Heart right ventricle (tissue), 16 donors: Measurements from ENCODE around the gene SF3B2. TPM values are rescaled to one million over a fixed set of nuclear protein-coding genes. Genes with fewer than 3 reads are reported as not detected.

Experiments used
- ATAC-seq, 8 donors: fragments of 200-7000 bp; cut with Tn5 transposase; one replicate each; pipeline ENCODE4 v1.9.1; 2020; ENCODE audit warnings: mild to moderate bottlenecking in 8 of 8, moderate library complexity in 8 of 8, moderate number of reproducible peaks in 1 of 8
- DNase-seq, 2 donors: peaks; one replicate each; pipeline ENCODE4 v3.0.0-alpha.2; 2020
- H3K27ac ChIP-seq, 10 donors: fragments of 200-600 bp; sonication (generic) in 2 of 10; one replicate each; pipeline versions ENCODE4 v1.5.0 to v1.8.0; 2020 to 2022; ENCODE audit warnings: mild to moderate bottlenecking in 3 of 10
- H3K27me3 ChIP-seq, 7 donors: fragments of 200-600 bp; one replicate each; pipeline ENCODE4 v1.8.0; 2021 to 2022; ENCODE audit warnings: mild to moderate bottlenecking in 2 of 7
- H3K36me3 ChIP-seq, 9 donors: fragments of 200-600 bp; sonication (generic) in 1 of 9; one replicate each; pipeline versions ENCODE4 v1.5.0 to v1.8.0; 2020 to 2022; ENCODE audit warnings: mild to moderate bottlenecking in 2 of 9
- H3K4me1 ChIP-seq, 9 donors: fragments of 200-600 bp; sonication (generic) in 1 of 9; one replicate each; pipeline versions ENCODE4 v1.5.0 to v1.8.0; 2020 to 2022; ENCODE audit warnings: mild to moderate bottlenecking in 4 of 9
- H3K4me3 ChIP-seq, 10 donors: fragments of 200-600 bp; sonication (generic) in 2 of 10; one replicate each; pipeline versions ENCODE4 v1.5.0 to v1.8.0; 2020 to 2022; ENCODE audit warnings: mild to moderate bottlenecking in 7 of 10, moderate library complexity in 2 of 10
- H3K9me3 ChIP-seq, 11 donors: fragments of 200-600 bp in 10 of 11; sonication (generic) in 2 of 11; one replicate each; pipeline versions ENCODE4 v1.5.0 to v1.8.0; 2013 to 2022; ENCODE audit warnings: mild to moderate bottlenecking in 2 of 11, control low read depth in 1 of 11, moderate library complexity in 1 of 11
- CTCF ChIP-seq, 9 donors: fragments of 200-600 bp; sonication (generic) in 2 of 9; IDR thresholded peaks; one replicate each; pipeline versions ENCODE4 v1.5.0 to v1.8.0; 2021 to 2022; ENCODE audit warnings: antibody characterized with exemption in 9 of 9, mild to moderate bottlenecking in 5 of 9, moderate library complexity in 1 of 9
- WGBS, 2 donors: extraction: QIAGEN DNeasy Blood & Tissue Kit; methylation state at CpG; one replicate each; pipeline ENCODE4 v1.1.7; 2013; ENCODE audit warnings: inconsistent platforms in 1 of 2; 5-methylcytosine and 5-hydroxymethylcytosine counted together
- intact Hi-C, 10 donors: fragments of 100-400 bp; cut with DNase I; formaldehyde crosslinking; loops; one replicate each; pipeline versions ENCODE4 v1.11.1 to v1.14.2; 2022
- polyA plus RNA-seq, 2 donors: library from polyadenylated mRNA; stranded (reverse); fragments of 200-250 nt; gene quantifications; one replicate each; pipeline ENCODE4 v1.2.3, GENCODE V29; 2013
- total RNA-seq, 10 donors: library from RNA; stranded (reverse); fragmentation: NEBNext Ultra II Directional in 3 of 10; extraction: Animal tissue kit (Norgen Biotek cat#: 25700) in 3 of 10; gene quantifications; one replicate each; pipeline versions ENCODE4 v1.2.1 to v1.2.4, GENCODE V29; 2021 to 2023
- donor health status: Arrhythmogenic right ventricular cardiomyopathy.
- donor health status: ischemic (EF 13 %, LVEDD 7.1; RV severe dilation, severe dysfunction).
- donor health status: healthy with polysubstance abuse.
- donor health status: DM: no; HTN: yes; CAD: no.
- donor health status: DM: no; HTN: no; CAD: no.
- donor health status: ischemic (EF 25% LVEDD 6.9; RV normal size, moderate dysfunction).
- donor health status: ischemic (EF 25% LVEDD 5.7; RV mildly dilated, moderate dysfunction).
- donor health status: healthy.
- donor health status: DM: yes; HTN: yes; CAD: no.
- donor health status: Ischemic cardiomyopathy.
- donor health status: ischemic (EF 35%, LVEDD 5.7; RV mildly dilated, moderate dysfunction).
- donor health status: nonischemic (EF 11% LVEDD 7.7; RV severe dilation, severe dysfunction).
- donor health status: DM: yes; HTN: yes; CAD: no.
- donor health status: PGD.
- donor health status: ischemic (EF 29% LVEDD 5.4; RV normal size, mild dysfunction).
- donor health status: nonischemic (EF 23%, LVEDD 6.1; RV moderate dilation, normal function).

The SF3B2 gene
- total and polyA plus RNA-seq, 12 donors, result 46.5 to 94.9 (median 72.7) TPM

- intact Hi-C loops, result loop anchor here in 1 of 10 donors (5.0 kb wide), 1 partner anchor 47 kb away; the partner anchor contains the start of gene PACS1
- Histone ChIP-seq H3K4me3 (no peak overlapping the region), H3K27ac (peak overlapping the region in 9 of 10 donors; percentile 58 to 84 (median 76)), H3K9me3 (peaks cover 0 to 10% (median 0%) of the 10 kb centered on the region in 11 donors), H3K27me3 (no peaks in the 10 kb centered on the region), H3K36me3 (no peaks in the 10 kb centered on the region), H3K4me1 (peaks cover 0 to 71% (median 44%) of the 10 kb centered on the region in 9 donors)
- 37 to 53% methylated on average over 3 of the region's 3 CpGs for WGBS, 2 donors
- ATAC-seq, result peak in 4 of 8 donors; percentile 47 to 58 (median 50)
- no peak for DNase-seq
- no peak for TF ChIP-seq CTCF (IDR thresholded peaks at IDR 0.05)
Measured at GRCh38 chr11:66118847-66119246, 66.7 kb downstream of the SF3B2 start.

Other genes with a start within 250 kb of the SF3B2 start
- gene SNX32, start 218.4 kb upstream of the SF3B2 start, total RNA-seq, result under 1 TPM in 5 of 10 donors, not detected in 5; 0.13 to 0.32 (median 0.21) TPM
- gene SNX32, start 218.4 kb upstream of the SF3B2 start, polyA plus RNA-seq, result under 1 TPM; 0.51 to 0.58 TPM
- gene CFL1, start 194.2 kb upstream of the SF3B2 start, total RNA-seq, result 100 to 1,000 TPM; 281 to 672 (median 320) TPM
- 100 to 1,000 TPM; 159 to 962 TPM for gene CFL1, start 194.2 kb upstream of the SF3B2 start, polyA plus RNA-seq
- gene MUS81, start 191.9 kb upstream of the SF3B2 start, total RNA-seq, result 10 to 100 TPM; 20.3 to 38.8 (median 27.0) TPM
- gene MUS81, start 191.9 kb upstream of the SF3B2 start, polyA plus RNA-seq, result 100 to 1,000 TPM in 1 of 2 donors, 10 to 100 TPM in 1; 54.4 to 111 TPM
- gene EFEMP2, start 179.6 kb upstream of the SF3B2 start, total RNA-seq, result 100 to 1,000 TPM in 3 of 10 donors, 10 to 100 TPM in 7; 79.4 to 112 (median 89.6) TPM
- gene EFEMP2, start 179.6 kb upstream of the SF3B2 start, polyA plus RNA-seq, result 100 to 1,000 TPM in 1 of 2 donors, 10 to 100 TPM in 1; 54.8 to 133 TPM
- gene CTSW, start 172.5 kb upstream of the SF3B2 start, total RNA-seq, result 1 to 10 TPM in 2 of 10 donors, under 1 TPM in 7, not detected in 1; 0.20 to 7.9 (median 0.55) TPM
- under 1 TPM; 0.17 to 0.88 TPM for gene CTSW, start 172.5 kb upstream of the SF3B2 start, polyA plus RNA-seq
- 10 to 100 TPM; 46.3 to 63.2 (median 49.9) TPM for gene FIBP, start 163.9 kb upstream of the SF3B2 start, total RNA-seq
- 10 to 100 TPM; 44.0 to 88.4 TPM for gene FIBP, start 163.9 kb upstream of the SF3B2 start, polyA plus RNA-seq
- gene CCDC85B, start 161.7 kb upstream of the SF3B2 start, total RNA-seq, result 10 to 100 TPM; 22.1 to 48.9 (median 34.4) TPM
- gene CCDC85B, start 161.7 kb upstream of the SF3B2 start, polyA plus RNA-seq, result 10 to 100 TPM; 66.3 to 69.4 TPM
- 1 to 10 TPM in 6 of 10 donors, under 1 TPM in 2, not detected in 2; 0.31 to 8.1 (median 2.6) TPM for gene FOSL1, start 152.0 kb upstream of the SF3B2 start, total RNA-seq
- gene FOSL1, start 152.0 kb upstream of the SF3B2 start, polyA plus RNA-seq, result 10 to 100 TPM in 1 of 2 donors, 1 to 10 TPM in 1; 2.0 to 32.8 TPM
- 10 to 100 TPM; 35.7 to 49.2 (median 40.9) TPM for gene C11orf68, start 133.3 kb upstream of the SF3B2 start, total RNA-seq
- 10 to 100 TPM; 38.2 to 44.7 TPM for gene C11orf68, start 133.3 kb upstream of the SF3B2 start, polyA plus RNA-seq
- 100 to 1,000 TPM in 3 of 10 donors, 10 to 100 TPM in 7; 69.4 to 115 (median 93.8) TPM for gene DRAP1, start 132.9 kb upstream of the SF3B2 start, total RNA-seq
- 100 to 1,000 TPM; 177 to 210 TPM for gene DRAP1, start 132.9 kb upstream of the SF3B2 start, polyA plus RNA-seq
- gene TSGA10IP, start 106.9 kb upstream of the SF3B2 start, total RNA-seq, result not detected
- gene TSGA10IP, start 106.9 kb upstream of the SF3B2 start, polyA plus RNA-seq, result under 1 TPM in 1 of 2 donors, not detected in 1; 0.01 TPM
- 10 to 100 TPM; 26.2 to 40.1 (median 32.5) TPM for gene SART1, start 90.6 kb upstream of the SF3B2 start, total RNA-seq
- 100 to 1,000 TPM in 1 of 2 donors, 10 to 100 TPM in 1; 52.0 to 160 TPM for gene SART1, start 90.6 kb upstream of the SF3B2 start, polyA plus RNA-seq
- gene EIF1AD, start 50.2 kb upstream of the SF3B2 start, total RNA-seq, result 10 to 100 TPM; 15.1 to 25.3 (median 19.7) TPM
- gene EIF1AD, start 50.2 kb upstream of the SF3B2 start, polyA plus RNA-seq, result 10 to 100 TPM; 18.3 to 30.0 TPM
- gene BANF1, start 49.9 kb upstream of the SF3B2 start, total RNA-seq, result 100 to 1,000 TPM; 196 to 224 (median 212) TPM
- 100 to 1,000 TPM; 234 to 381 TPM for gene BANF1, start 49.9 kb upstream of the SF3B2 start, polyA plus RNA-seq
- gene CST6, start 40.4 kb upstream of the SF3B2 start, total RNA-seq, result under 1 TPM in 3 of 10 donors, not detected in 7; 0.35 to 0.69 (median 0.43) TPM
- gene CST6, start 40.4 kb upstream of the SF3B2 start, polyA plus RNA-seq, result 1 to 10 TPM in 1 of 2 donors, under 1 TPM in 1; 0.44 to 2.6 TPM
- 1 to 10 TPM in 1 of 10 donors, not detected in 9; 1.1 TPM for gene CATSPER1, start 25.9 kb upstream of the SF3B2 start, total RNA-seq
- gene CATSPER1, start 25.9 kb upstream of the SF3B2 start, polyA plus RNA-seq, result under 1 TPM in 1 of 2 donors, not detected in 1; 0.17 TPM
- 1 to 10 TPM; 1.9 to 4.6 (median 2.5) TPM for gene GAL3ST3, start 3.2 kb upstream of the SF3B2 start, total RNA-seq
- 1 to 10 TPM in 1 of 2 donors, under 1 TPM in 1; 0.07 to 1.0 TPM for gene GAL3ST3, start 3.2 kb upstream of the SF3B2 start, polyA plus RNA-seq
- 100 to 1,000 TPM in 4 of 10 donors, 10 to 100 TPM in 6; 50.0 to 121 (median 81.9) TPM for gene PACS1, start 17.9 kb downstream of the SF3B2 start, total RNA-seq
- 10 to 100 TPM; 24.1 to 28.2 TPM for gene PACS1, start 17.9 kb downstream of the SF3B2 start, polyA plus RNA-seq
- gene KLC2, start 205.3 kb downstream of the SF3B2 start, total RNA-seq, result 10 to 100 TPM; 24.4 to 46.8 (median 33.4) TPM
- gene KLC2, start 205.3 kb downstream of the SF3B2 start, polyA plus RNA-seq, result 10 to 100 TPM; 36.1 to 36.3 TPM
- 100 to 1,000 TPM; 117 to 153 (median 132) TPM for gene RAB1B, start 216.3 kb downstream of the SF3B2 start, total RNA-seq
- gene RAB1B, start 216.3 kb downstream of the SF3B2 start, polyA plus RNA-seq, result 100 to 1,000 TPM; 129 to 132 TPM
- gene CNIH2, start 225.8 kb downstream of the SF3B2 start, total RNA-seq, result under 1 TPM in 3 of 10 donors, not detected in 7; 0.45 to 0.57 (median 0.49) TPM
- gene CNIH2, start 225.8 kb downstream of the SF3B2 start, polyA plus RNA-seq, result under 1 TPM; 0.06 to 0.44 TPM
- 10 to 100 TPM; 38.3 to 75.0 (median 51.9) TPM for gene YIF1A, start 236.8 kb downstream of the SF3B2 start, total RNA-seq
- gene YIF1A, start 236.8 kb downstream of the SF3B2 start, polyA plus RNA-seq, result 100 to 1,000 TPM in 1 of 2 donors, 10 to 100 TPM in 1; 54.9 to 168 TPM
- gene TMEM151A, start 239.5 kb downstream of the SF3B2 start, total RNA-seq, result under 1 TPM in 4 of 10 donors, not detected in 6; 0.17 to 0.24 (median 0.20) TPM
- gene TMEM151A, start 239.5 kb downstream of the SF3B2 start, polyA plus RNA-seq, result under 1 TPM in 1 of 2 donors, not detected in 1; 0.10 TPM